K562 (cell line): ENCODE results near the gene DTYMK. TPM values are rescaled to one million over a fixed set of nuclear protein-coding genes. Genes with fewer than 3 reads are reported as not detected.
A peak's percentile ranks its signal among the peaks of the same experiment; 100 is the strongest.

ENCODE experiments used
- ATAC-seq: fragments of 200-7000 bp; cut with Tn5 transposase; 3 replicates; pipeline ENCODE4 v1.9.1; 2020; ENCODE audit warnings: moderate library complexity
- BruUV-seq: library from RNA; stranded (reverse); fragments of 400-500 nt; replicated peaks from 2 replicates; lab custom pipeline; 2021; lab: Mats Ljungman, UMichigan
- CTCF ChIA-PET: fragments of 300-600 bp; formaldehyde crosslinking; extraction: SDS; loops from one replicate; lab custom pipeline; 2021; ENCODE audit warnings: low intra/inter-chr PET ratio; lab: Yijun Ruan, JAX
- POLR2A ChIA-PET: fragments of 300-600, 350-650 bp; sonication (Branson Sonifier 250); formaldehyde crosslinking; extraction: SDS; loops from one replicate; lab custom pipeline; 2021; ENCODE audit warnings: antibody characterized with exemption, inconsistent platforms; lab: Yijun Ruan, JAX
- DNase-seq, 4 experiments: peaks; one replicate each; pipeline versions ENCODE4 v3.0.0 to v3.0.0-alpha.2; 2011 to 2018; ENCODE audit warnings: low spot score in 3 of 4, mixed read lengths in 3 of 4; ENCODE audit errors: extremely low read depth in 1 of 4
- FAIRE-seq: peaks from 2 replicates; lab custom pipeline; 2011; peaks lifted over from hg19 to GRCh38; lab: Jason Lieb, UNC
- H2AFZ ChIP-seq: 2 replicates; pipeline ENCODE4 v1.6.0; 2011; ENCODE audit warnings: low read depth, low read length, control low read depth, inconsistent platforms
- H3K27ac ChIP-seq: fragments of 200-600 bp; 3 replicates; pipeline ENCODE4 v1.8.0; 2011; ENCODE audit warnings: low read depth, mild to moderate bottlenecking, control low read depth, inconsistent platforms, low read length, moderate library complexity, mixed read lengths; ENCODE audit errors: extremely low read depth
- H3K27me3 ChIP-seq, 2 experiments: fragments of 300-600 bp in 1 of 2; 2 replicates in 1 of 2; 3 replicates in 1 of 2; pipeline versions ENCODE4 v1.6.0 to v1.8.0; 2011; ENCODE audit warnings: inconsistent platforms in 2 of 2, low read length in 2 of 2, mild to moderate bottlenecking in 1 of 2, mixed read lengths in 1 of 2, moderate library complexity in 1 of 2; ENCODE audit not compliant: control insufficient read depth in 2 of 2, insufficient read depth in 2 of 2
- H3K36me3 ChIP-seq: fragments of 300-600 bp; 3 replicates; pipeline ENCODE4 v1.8.0; 2011; ENCODE audit warnings: mild to moderate bottlenecking, low read length, inconsistent platforms; ENCODE audit not compliant: control insufficient read depth, insufficient read depth
- H3K4me1 ChIP-seq, 2 experiments: fragments of 200-600 bp in 1 of 2; replicated peaks in 1 of 2; 2 replicates in 1 of 2; 3 replicates in 1 of 2; pipeline versions ENCODE4 v1.5.1 to v1.8.0; 2011; ENCODE audit warnings: inconsistent platforms in 2 of 2, low read length in 2 of 2, mild to moderate bottlenecking in 1 of 2, mixed read lengths in 1 of 2, moderate library complexity in 1 of 2; ENCODE audit not compliant: control insufficient read depth in 2 of 2, insufficient read depth in 2 of 2
- H3K4me2 ChIP-seq: 2 replicates; pipeline ENCODE4 v1.6.1; 2011; ENCODE audit warnings: low read length, control low read depth, inconsistent platforms, mixed read lengths; ENCODE audit not compliant: insufficient read depth
- H3K4me3 ChIP-seq: fragments of 200-600 bp; sonication (generic), shearing (Covaris generic); 2 replicates; pipeline ENCODE4 v1.5.1; 2016; ENCODE audit warnings: control low read depth, inconsistent platforms
- H3K79me2 ChIP-seq: fragments of 200-600 bp; 3 replicates; pipeline ENCODE4 v1.8.0; 2011; ENCODE audit warnings: low read length, inconsistent platforms; ENCODE audit not compliant: control insufficient read depth, insufficient read depth
- H3K9ac ChIP-seq, 2 experiments: 2 replicates each; pipeline versions ENCODE4 v1.6.0 to v1.6.1; 2011; ENCODE audit warnings: low read depth in 2 of 2, low read length in 2 of 2, control low read depth in 1 of 2, inconsistent platforms in 1 of 2, mild to moderate bottlenecking in 1 of 2, mixed read lengths in 1 of 2; ENCODE audit not compliant: insufficient read depth in 1 of 2
- H3K9me1 ChIP-seq: one replicate; pipeline ENCODE4 v1.6.0; 2011; ENCODE audit warnings: inconsistent platforms, mild to moderate bottlenecking, low read length, moderate library complexity; ENCODE audit not compliant: control insufficient read depth, insufficient read depth
- H3K9me3 ChIP-seq: replicated peaks from 2 replicates; pipeline ENCODE4 v1.5.1; 2011; ENCODE audit warnings: low read depth, low read length, inconsistent platforms; ENCODE audit not compliant: control insufficient read depth, insufficient read depth
- H4K20me1 ChIP-seq: replicated peaks from 2 replicates; pipeline ENCODE4 v1.6.1; 2011; ENCODE audit warnings: low read length, inconsistent platforms, mixed read lengths; ENCODE audit not compliant: control insufficient read depth, insufficient read depth
- CBX3 ChIP-seq, 2 experiments: IDR thresholded peaks; 1 replicate in 1 of 2; 2 replicates in 1 of 2; pipeline ENCODE4 v1.6.1; 2012; ENCODE audit warnings: inconsistent platforms in 2 of 2, low read length in 2 of 2, borderline replicate concordance in 1 of 2, control low read depth in 1 of 2
- EGR1 ChIP-seq: fragments of 450-650 bp; conservative IDR thresholded peaks from 2 replicates; pipeline ENCODE4 v1.6.1; 2017; ENCODE audit warnings: mild to moderate bottlenecking
- GTF2A2 ChIP-seq: IDR thresholded peaks from 2 replicates; pipeline ENCODE4 v1.6.1; 2016; ENCODE audit warnings: mild to moderate bottlenecking, missing genetic modification characterization, missing compliant biosample characterization
- LARP7 ChIP-seq: fragments of 450-650 bp; IDR thresholded peaks from 2 replicates; pipeline ENCODE4 v1.6.1; 2016
- MCM2 ChIP-seq: fragments of 450-650 bp; IDR thresholded peaks from 2 replicates; pipeline ENCODE4 v1.6.1; 2017; ENCODE audit warnings: low read depth, mild to moderate bottlenecking
- NR0B1 ChIP-seq: fragments of 450-650 bp; IDR thresholded peaks from one replicate; pipeline ENCODE4 v1.6.1; 2018; ENCODE audit warnings: mild to moderate bottlenecking, moderate library complexity; ENCODE audit not compliant: partially characterized antibody
- STAT5A ChIP-seq: IDR thresholded peaks from 2 replicates; pipeline ENCODE4 v1.6.1; 2012; ENCODE audit warnings: low read length, inconsistent platforms, borderline replicate concordance
- TRIM24 ChIP-seq, 2 experiments: fragments of 450-650 bp; IDR thresholded peaks; 2 replicates each; pipeline ENCODE4 v1.6.1; 2016
- TSC22D4 ChIP-seq: fragments of 450-650 bp; IDR thresholded peaks from 2 replicates; pipeline ENCODE4 v1.6.1; 2016; ENCODE audit warnings: missing genetic modification characterization, missing biosample characterization, control low read depth
- ZFP36 ChIP-seq: fragments of 150-350 bp; IDR thresholded peaks from 2 replicates; pipeline ENCODE4 v1.6.1; 2018; ENCODE audit warnings: low read length, low read depth; ENCODE audit not compliant: partially characterized antibody
- ZNF224 ChIP-seq: sonication (generic); formaldehyde crosslinking; IDR thresholded peaks from 2 replicates; pipeline ENCODE4 v1.8.0; 2022; ENCODE audit warnings: mild to moderate bottlenecking, missing genetic modification reagents
- WGBS: fragments of 100-300 bp; shearing (Covaris generic); methylation state at CpG from one replicate; pipeline ENCODE4 v1.1.6; 2016; ENCODE audit warnings: low coverage, mixed read lengths; ENCODE audit not compliant: insufficient coverage; ENCODE audit errors: missing lambda C conversion rate; 5-methylcytosine and 5-hydroxymethylcytosine counted together
- in situ Hi-C: fragments of 300-500 bp; cut with MboI; formaldehyde crosslinking; loops from 4 replicates; pipeline ENCODE4 v1.15.0; 2018; ENCODE audit warnings: inconsistent platforms, mixed read lengths
- intact Hi-C: fragments of 100-400 bp; cut with micrococcal nuclease; formaldehyde crosslinking; loops from 2 replicates; pipeline ENCODE4 v1.14.2; 2022
- polyA plus RNA-seq, 8 experiments: library from polyadenylated mRNA; depleted of rRNA in 4 of 8; stranded (reverse) in 5 of 8; unstranded in 3 of 8; fragments of >200 nt; fragmentation: Nextera tagmentation in 2 of 8; fragmentation: Illumina TruSeq in 1 of 8; extraction: Ambion mirVana in 2 of 8; extraction: Trizol in 1 of 8; gene quantifications; 2 replicates each; pipeline versions ENCODE4 v1.2.1 to v1.2.3, GENCODE V29; 2011 to 2014; ENCODE audit warnings: inconsistent platforms in 1 of 8, missing spikeins in 1 of 8
- total RNA-seq, 7 experiments: library from RNA; depleted of rRNA in 6 of 7; stranded (reverse); fragments of >200 nt in 6 of 7; fragmentation: Illumina TruSeq in 2 of 7; extraction: Trizol in 2 of 7; gene quantifications; 2 replicates each; pipeline versions ENCODE4 v1.2.1 to v1.2.3, GENCODE V29; 2011 to 2021; ENCODE audit warnings: low replicate concordance in 1 of 7

Gene DTYMK
- total and polyA plus RNA-seq, 9 of the 15 experiments (the other 6 are each of a cell fraction or from before 2014, with no cell fraction given), result 8.2 to 85.0 (median 47.9) TPM

DNA sequence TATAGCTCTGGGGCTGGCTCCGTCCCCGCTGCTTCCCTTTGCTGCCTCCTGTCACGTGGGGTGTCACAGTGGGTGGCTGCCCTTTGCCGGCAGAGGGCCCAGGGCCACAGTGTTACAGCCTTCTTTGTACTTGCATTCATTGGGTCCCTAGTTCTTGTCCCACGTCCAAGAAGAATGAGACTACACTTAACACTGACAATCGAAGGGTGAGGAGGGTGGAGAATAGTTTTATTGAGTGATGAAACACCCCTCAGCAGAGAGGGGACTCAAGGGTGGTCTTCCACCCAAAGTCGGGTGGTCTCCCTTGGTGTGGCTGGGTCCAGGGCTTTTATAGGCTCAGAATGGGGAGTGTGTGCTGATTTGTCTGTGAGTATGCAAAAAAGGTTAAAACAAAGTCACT, 47.2 kb downstream of the DTYMK start:
- ChIA-PET CTCF (no interaction called here), POLR2A (no interaction called here)
- FAIRE-seq, result no peak
- no peaks in the 10 kb centered on the region for H4K20me1 ChIP-seq
- intact Hi-C loops, result no loop called here
- no peaks in the 10 kb centered on the region; the same call in 1 of the 2 replicates for H3K9me3 ChIP-seq
- no peak overlapping the region for H3K27ac ChIP-seq
- no peaks in the 10 kb centered on the region for H3K27me3 ChIP-seq
- H3K79me2 ChIP-seq, result peaks cover 83% of the 10 kb centered on the region
- no peak overlapping the region for H2AFZ ChIP-seq
- no peak for ATAC-seq
- no peaks in the 10 kb centered on the region for H3K9me1 ChIP-seq
- TF ChIP-seq CBX3 (IDR thresholded peaks at IDR 0.05; ENCODE audit: borderline replicate concordance in 1 of 2, low read length in 2 of 2) (peak in 1 of 2 experiments; percentile 66; a peak in 1 of 3 replicates), GTF2A2 (tag) (no peak), NR0B1 (no peak), TRIM24 (IDR thresholded peaks at IDR 0.05) (no peak), MCM2 (no peak), EGR1 (no peak), ZNF224 (CRISPR knock-in tag) (no peak), LARP7 (no peak), ZFP36 (peak; percentile 35), STAT5A (no peak), TSC22D4 (tag) (no peak)
- H3K4me3 ChIP-seq, result no peak overlapping the region
- H3K9ac ChIP-seq, result no peak overlapping the region
- no peak overlapping the region for H3K4me2 ChIP-seq
- 87% methylated on average over 6 of the region's 7 CpGs for WGBS
- in situ Hi-C loops, result no loop called here
- H3K4me1 ChIP-seq, result peaks cover 7 to 21% of the 10 kb centered on the region in 2 experiments; a peak in 3 of 5 replicates
- no peak for DNase-seq
- peaks cover 30% of the 10 kb centered on the region; the same call in 2 of the 3 replicates for H3K36me3 ChIP-seq
- BruUV-seq, result no TSS peak
